ENCODE measurements around the gene SRP14. TPM values are rescaled to one million over a fixed set of nuclear protein-coding genes. Genes with fewer than 3 reads are reported as not detected.

Gene SRP14
- polyA plus RNA-seq, 3 donors, result 133 to 547 (median 274) TPM

GRCh38 chr15:40053831-40054604 is 15.0 kb upstream of the SRP14 start:
- H3K27ac ChIP-seq (ENCODE audit: low read depth, low read length), result no peak overlapping the region
- WGBS, 3 donors, result 75 to 82% (median 75%) methylated on average over 13 to 14 of the region's 14 CpGs

- WGBS, 3 donors, result 70 to 77% (median 73%) methylated on average over 12 of the region's 12 CpGs
- no peak overlapping the region for H3K27ac ChIP-seq (ENCODE audit: low read depth, low read length)
These were observed 14.3 kb upstream of the SRP14 start for GRCh38 chr15:40053079-40053830.

- 51 to 71% (median 62%) methylated on average over 6 of the region's 6 CpGs for WGBS, 3 donors
- no peak overlapping the region for H3K27ac ChIP-seq (ENCODE audit: low read depth, low read length)
These were observed 13.6 kb upstream of the SRP14 start for GRCh38 chr15:40052604-40053003.

GRCh38 chr15:40051616-40052415 is 12.8 kb upstream of the SRP14 start:
- 85 to 91% (median 85%) methylated on average over 11 of the region's 11 CpGs for WGBS, 3 donors
- no peak overlapping the region for H3K27ac ChIP-seq (ENCODE audit: low read depth, low read length)

- no peak overlapping the region for H3K27ac ChIP-seq (ENCODE audit: low read depth, low read length)
- whole genome bisulfite sequencing, 3 donors, result 59 to 65% (median 64%) methylated on average over 11 to 12 of the region's 12 CpGs
These were observed 11.9 kb upstream of the SRP14 start for GRCh38 chr15:40050788-40051470.

- no peak overlapping the region for H3K27ac ChIP-seq (ENCODE audit: low read depth, low read length)
- 87 to 92% (median 92%) methylated on average over 3 of the region's 3 CpGs for WGBS, 3 donors
These were observed 10.0 kb upstream of the SRP14 start for GRCh38 chr15:40048926-40049475.

GRCh38 chr15:40048211-40048792 is 9.3 kb upstream of the SRP14 start:
- H3K27ac ChIP-seq (ENCODE audit: low read depth, low read length), result peak overlapping the region; percentile 47
- WGBS, 3 donors, result 45 to 82% (median 46%) methylated on average over 10 of the region's 10 CpGs

GRCh38 chr15:40047415-40048210 is 8.6 kb upstream of the SRP14 start:
- peak overlapping the region; percentile 47 for H3K27ac ChIP-seq (ENCODE audit: low read depth, low read length)
- 17 to 46% (median 19%) methylated on average over 15 of the region's 15 CpGs for WGBS, 3 donors

- no peak overlapping the region for H3K27ac ChIP-seq (ENCODE audit: low read depth, low read length)
- WGBS, 3 donors, result 58 to 76% (median 66%) methylated on average over 5 of the region's 5 CpGs
These were observed 7.9 kb upstream of the SRP14 start for GRCh38 chr15:40046721-40047414.

- H3K27ac ChIP-seq (ENCODE audit: low read depth, low read length), result no peak overlapping the region
- WGBS, 3 donors, result 78 to 87% (median 82%) methylated on average over 6 of the region's 6 CpGs
These were observed 6.7 kb upstream of the SRP14 start for GRCh38 chr15:40045572-40046217.

DNA sequence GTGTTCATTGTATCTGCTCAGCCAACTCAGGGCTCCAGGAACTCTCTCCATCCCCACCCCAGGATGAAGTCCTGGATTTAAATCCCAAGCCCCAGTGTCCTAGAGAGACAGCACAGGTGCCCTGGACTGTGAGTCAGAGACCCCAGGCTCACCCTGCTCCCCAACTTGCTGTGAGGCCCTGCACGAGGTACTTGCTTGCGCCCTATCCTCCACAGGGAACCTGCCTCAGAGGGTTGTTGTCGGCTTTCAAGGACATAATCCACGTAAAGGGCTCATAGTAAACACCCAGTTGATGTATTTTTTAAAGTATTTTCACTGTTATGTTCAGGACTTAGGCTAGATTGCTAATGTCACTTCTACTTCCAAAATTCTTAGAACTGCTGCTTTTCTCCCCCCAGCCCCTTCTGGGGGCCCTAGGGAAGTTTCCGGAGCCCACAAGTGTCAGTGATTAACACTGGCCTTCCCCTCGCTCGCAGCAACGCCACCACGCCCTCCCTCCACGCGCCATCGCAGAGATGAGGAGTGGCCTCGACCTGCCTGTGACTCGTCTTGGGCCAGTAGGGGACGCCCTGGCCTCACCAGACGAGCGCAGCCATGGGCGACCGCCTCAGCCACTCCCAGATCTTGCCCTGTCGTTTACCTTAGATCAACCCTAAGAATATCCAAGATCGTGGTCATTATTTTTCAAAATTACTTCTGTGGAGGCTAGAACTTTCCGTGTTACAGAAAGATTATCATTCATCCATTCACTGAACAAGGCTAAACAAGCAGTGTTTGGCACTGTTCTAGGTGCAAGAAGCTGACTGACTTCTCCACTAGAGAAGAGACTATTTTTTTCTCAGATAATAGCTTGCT is 6.0 kb upstream of the SRP14 start:
- 3 to 5% (median 5%) methylated on average over 22 of the region's 22 CpGs for WGBS, 3 donors
- H3K27ac ChIP-seq (ENCODE audit: low read depth, low read length), result no peak overlapping the region

GRCh38 chr15:40043927-40044716 is 5.1 kb upstream of the SRP14 start:
- no peak overlapping the region for H3K27ac ChIP-seq (ENCODE audit: low read depth, low read length)
- WGBS, 3 donors, result 75 to 83% (median 78%) methylated on average over 10 of the region's 10 CpGs

DNA sequence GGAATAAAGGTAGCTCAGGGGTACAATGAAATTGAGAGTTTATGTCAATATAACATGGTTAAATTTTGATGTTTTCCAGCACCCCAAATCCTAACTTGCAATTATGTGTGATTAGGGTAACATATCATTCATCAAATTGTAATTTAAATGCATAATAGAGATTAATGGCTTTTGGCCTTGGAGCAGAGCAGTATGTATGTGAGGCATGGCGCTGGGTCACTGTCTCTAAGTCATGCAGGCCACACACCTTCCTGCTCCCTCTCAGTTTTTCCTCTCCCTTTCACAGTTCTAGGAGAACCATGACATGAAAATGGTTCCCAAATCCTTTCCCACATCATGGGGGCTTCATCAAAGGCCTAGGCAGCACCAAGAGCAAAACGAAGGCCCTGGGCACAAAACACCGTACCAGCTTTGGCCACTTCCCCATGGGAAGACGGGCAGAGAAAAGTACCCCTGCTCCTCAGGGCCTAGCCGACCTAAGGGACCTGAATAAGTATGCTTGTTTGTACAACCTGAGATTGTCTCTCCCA is 3.9 kb upstream of the SRP14 start:
- H3K27ac ChIP-seq (ENCODE audit: low read depth, low read length), result no peak overlapping the region
- 83 to 89% (median 87%) methylated on average over 5 of the region's 5 CpGs for WGBS, 3 donors

DNA sequence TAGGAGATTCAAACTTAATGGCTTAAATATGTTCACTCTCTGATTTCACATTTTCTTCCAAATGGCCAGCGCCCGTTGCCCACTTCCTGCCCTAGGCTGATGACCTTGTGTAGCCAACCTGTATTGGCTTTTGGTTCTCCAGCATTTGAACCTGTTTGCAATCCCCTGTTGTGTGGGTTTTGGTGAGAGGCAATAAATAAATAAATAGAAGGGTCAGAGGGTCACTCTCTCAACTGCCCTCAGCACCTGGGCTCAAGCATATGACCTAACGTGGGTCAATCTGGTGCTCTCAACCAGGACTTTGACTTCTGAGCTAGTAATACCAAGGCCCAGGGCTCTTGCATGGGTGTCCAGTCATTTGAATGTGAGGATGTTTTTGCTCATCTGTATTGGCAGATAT is 1.8 kb upstream of the SRP14 start:
- H3K27ac ChIP-seq (ENCODE audit: low read depth, low read length), result no peak overlapping the region

More for the DNA sequence above, 1.8 kb upstream of the SRP14 start:
- WGBS, 3 donors, result 73 to 80% (median 77%) methylated on average over 3 of the region's 3 CpGs
